Ammon's horn (tissue), 1 donor: ENCODE results near the gene RBM48.
A peak's percentile ranks its signal among the peaks of the same experiment; 100 is the strongest.
"Not testable (repeated sequence)": the region's sequence is repeated elsewhere in the genome, so short reads cannot be mapped to it uniquely, and the experiment has no call there.

Experiments
- DNase-seq: peaks from one replicate; pipeline ENCODE4 v3.0.0-alpha.2; 2016; ENCODE audit warnings: low spot score

The RBM48 gene

DNA sequence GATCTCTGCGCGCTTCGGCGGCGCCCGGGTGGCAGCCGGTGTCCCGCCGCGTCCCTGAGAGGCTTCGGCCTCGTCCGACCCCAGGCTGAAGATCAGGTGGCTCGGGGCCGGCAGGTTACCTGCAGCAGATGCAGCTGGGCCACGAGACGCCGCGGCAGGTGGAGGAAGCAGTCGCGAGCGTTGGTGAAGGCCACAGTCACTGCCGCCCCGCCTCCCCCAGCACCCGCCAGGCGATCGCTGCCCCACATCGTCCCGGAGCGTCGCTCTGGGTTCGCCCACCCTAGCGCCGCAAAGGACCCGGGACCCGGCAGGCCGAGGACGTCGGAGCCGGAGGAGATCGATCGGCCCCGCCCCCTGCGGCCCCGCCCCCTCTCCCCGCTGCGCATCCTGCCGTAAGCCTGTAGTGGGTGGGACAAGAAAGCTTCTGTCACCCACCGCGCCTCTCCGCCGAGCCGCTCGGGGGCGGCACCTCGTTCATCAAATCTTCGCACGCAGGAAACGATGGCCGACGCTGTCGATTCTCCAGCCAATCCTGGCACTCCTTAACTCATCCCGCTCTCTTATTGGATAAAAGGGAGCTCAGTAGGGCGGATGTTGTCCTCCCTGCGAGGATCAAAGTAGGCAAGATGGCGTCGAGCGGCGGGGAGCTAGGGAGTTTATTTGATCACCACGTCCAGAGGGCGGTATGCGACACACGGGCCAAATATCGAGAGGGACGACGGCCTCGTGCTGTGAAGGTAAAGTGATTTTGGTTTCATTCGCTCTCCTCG is at the start of gene RBM48, which contains the start of gene PEX1:
Gene RBM48, plus strand, starts transcription at position 608 of the 770 bp plus-strand sequence. Its CDS starts 19 bp downstream, at position 627.
Gene PEX1, minus strand, starts transcription at position 333 of the 770 bp plus-strand sequence. Its CDS starts 85 bp downstream, at position 248.
- DNase-seq: peak; percentile 99

DNA sequence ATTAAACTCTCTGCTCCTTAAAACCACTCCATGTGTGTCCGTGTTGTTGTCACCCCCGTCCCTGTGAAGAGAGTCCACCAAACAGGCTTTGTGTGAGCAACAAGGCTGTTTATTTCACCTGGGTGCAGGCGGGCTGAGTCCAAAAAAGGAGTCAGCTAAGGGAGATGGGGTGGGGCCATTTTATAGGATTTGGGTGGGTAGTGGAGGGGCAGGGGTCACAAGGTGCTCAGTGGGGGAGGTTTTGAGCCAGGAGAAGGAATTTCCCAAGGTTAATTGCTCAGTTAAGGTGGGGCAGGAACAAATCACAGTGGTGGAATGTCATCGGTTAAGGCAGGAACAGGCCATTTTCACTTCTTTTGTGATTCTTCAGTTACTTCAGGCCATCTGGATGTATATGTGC is 49.4 kb upstream of the RBM48 start:
- DNase-seq: not testable (repeated sequence)

DNA sequence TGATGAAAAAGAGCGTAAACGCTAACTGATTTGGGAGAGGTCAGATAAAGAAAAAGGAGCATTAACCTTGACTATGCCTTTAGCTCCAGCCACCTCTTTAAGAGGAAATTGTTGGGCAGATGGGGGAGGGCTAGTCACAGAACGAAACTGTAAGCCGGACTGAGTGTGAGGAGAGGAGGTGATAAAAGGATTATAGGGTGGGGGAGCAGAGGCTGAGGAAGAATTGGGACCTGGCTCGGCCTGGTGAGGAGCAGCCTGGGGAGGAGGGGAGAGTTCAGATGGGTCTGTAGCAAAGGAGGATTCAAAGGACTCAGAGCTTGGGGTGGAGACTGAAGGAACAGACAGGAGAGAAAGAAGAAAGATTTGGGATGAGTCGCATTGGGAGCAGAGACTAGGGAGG is 45.0 kb upstream of the RBM48 start:
- DNase-seq: not testable (repeated sequence)

DNA sequence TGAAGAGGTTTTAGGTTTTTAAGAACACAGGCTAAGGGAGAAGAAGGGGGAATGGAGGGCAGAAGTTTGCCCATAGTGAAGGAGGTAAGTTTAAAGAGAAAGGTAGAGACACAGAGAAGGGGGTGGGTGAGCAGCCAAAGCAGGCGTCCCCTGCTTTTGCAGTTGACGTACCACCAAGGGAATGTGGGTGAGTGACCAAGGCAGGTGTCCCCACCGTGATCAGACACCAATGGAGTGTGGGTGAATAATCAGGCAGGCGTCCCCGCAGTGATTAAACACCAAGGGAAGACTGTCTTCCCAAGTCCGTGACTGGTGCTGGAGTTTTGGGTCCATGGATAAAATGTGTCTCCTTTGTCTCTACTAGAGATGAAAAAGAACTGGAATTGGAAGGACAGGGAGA is 44.4 kb upstream of the RBM48 start:
- not testable (repeated sequence) for DNase-seq

- DNase-seq: no peak
Measured at GRCh38 chr7:92485267-92485892, 43.2 kb upstream of the RBM48 start.

GRCh38 chr7:92485974-92486373 is 42.6 kb upstream of the RBM48 start:
- DNase-seq: no peak

- no peak for DNase-seq
Measured at GRCh38 chr7:92487804-92488203, 40.8 kb upstream of the RBM48 start.

GRCh38 chr7:92489634-92490033 is 39.0 kb upstream of the RBM48 start:
- no peak for DNase-seq

DNA sequence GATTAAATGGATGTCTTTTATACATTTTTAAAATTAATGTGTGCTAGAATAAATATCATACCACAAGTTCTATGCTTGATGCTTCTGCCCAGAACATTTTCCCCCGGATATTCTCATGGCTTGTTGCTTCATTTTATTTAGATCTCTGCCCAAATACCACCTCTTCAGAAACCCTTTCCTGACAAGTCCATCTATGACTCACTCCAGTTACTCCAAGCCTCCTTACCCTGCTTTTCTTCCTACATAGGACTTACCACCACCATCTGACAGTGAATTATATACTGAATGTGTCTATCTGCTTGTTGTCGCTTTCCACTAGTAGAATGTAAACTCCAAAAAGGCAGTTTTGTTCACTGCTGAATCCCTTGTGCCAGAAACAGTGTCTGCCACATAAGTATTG is 31.7 kb upstream of the RBM48 start:
- no peak for DNase-seq

DNA sequence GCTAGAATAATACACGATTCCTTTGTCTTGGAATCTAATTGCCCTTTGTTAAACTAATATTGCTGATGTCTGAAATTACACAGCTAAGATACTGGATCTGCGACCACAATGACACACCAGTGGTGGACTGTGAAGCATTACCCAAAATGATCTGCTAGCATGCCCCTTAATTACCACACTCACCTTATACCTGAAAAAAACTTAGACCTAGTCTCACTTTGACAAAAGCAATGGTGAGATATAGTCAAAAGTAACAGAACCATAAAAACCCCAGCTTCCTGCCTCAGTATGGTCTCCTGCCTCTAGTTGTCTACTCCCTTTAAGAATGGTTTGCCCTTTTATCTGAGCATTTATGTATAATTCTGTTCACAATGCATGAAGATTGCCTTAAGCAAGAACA is 30.0 kb upstream of the RBM48 start:
- DNase-seq: no peak

DNA sequence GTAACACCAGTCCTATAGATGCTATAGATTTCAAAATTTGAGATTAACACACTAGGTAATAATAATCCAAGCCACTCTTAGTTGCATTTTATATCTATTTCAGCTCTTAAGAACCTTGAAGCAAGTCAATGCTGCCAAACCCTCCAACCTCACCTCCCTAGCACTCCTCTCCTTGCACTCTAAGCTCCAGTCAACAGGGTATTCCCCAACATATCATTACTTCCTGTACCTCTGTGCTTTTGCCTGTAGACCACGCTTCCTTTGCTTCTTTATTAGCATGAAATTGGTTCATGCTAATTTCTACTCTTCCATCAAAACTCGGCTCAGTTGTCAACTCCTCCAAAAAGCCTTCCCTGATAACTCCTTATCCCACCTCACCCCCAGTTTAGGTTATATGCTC is 24.8 kb upstream of the RBM48 start:
- DNase-seq: no peak

GRCh38 chr7:92504563-92504962 is 24.0 kb upstream of the RBM48 start:
- DNase-seq: no peak

DNA sequence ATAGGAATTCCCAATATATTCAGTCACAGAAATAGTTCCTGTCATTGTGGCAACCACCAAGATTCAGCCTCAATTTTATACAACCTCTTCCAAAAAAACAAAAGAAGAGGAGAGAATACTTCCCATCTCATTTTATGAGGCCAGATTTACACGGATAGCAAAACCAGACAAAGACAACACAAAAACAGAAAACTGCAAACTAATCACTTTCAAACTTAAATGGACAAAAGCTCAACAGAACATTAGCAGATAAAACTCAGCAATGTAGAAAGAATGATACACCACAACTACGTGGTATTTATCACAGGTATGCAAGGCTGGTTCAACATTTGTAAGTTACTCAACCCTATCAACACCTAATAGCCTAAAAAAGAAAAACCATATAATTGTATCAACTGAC is 22.2 kb upstream of the RBM48 start:
- no peak for DNase-seq

- no peak for DNase-seq
Measured at GRCh38 chr7:92508946-92509345, 19.6 kb upstream of the RBM48 start.

DNA sequence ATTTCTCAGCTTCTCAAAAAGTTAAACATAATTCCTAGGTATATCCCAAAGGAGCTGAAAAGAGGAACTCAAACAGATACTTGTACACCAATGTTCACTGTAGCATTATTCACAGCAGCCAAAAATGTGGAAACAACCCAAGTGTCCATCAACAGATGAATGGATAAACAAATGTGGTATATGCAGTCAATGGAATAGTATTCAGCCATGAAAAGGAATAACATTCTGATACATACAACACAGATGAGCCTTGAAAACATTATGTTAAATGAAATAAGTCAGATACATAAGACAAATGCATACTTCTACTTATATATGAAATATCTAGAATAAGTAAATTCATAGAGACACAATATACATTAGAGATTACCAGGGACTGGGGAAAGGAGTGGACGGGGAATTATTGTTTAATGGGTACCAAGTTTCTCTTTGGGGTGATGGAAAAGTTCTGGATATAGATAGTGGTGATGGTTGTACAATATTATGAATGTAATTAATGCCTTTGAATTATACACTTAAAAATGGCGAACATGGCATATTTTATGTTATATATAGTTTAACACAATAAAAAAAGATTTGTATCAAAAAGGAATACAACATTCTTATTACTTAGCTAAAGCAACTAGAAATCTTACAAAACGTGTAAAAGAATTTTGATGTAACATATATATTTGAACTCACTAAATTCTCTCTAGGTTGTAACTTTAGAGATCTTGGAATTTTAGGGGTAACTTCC is 15.3 kb upstream of the RBM48 start:
- DNase-seq: no peak

DNA sequence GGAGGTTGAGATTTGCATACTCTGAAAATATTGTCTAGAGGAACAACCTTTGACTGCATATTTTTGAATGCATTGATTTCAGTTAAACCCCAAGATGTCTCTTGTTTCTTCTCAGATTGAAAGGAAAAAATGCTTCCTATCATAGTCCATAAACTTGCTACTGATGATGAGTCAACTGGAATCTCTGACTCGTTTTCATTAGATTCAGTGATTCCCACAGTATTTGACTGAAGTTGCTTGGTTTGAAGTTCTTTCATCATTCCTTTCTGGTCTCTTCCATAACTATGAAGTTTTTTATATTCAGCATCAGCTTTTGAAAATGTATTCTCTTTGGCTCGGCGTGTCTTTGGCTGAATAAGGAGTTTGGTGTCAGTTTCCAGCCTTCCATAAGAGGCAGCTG is 11.0 kb upstream of the RBM48 start:
- no peak for DNase-seq

DNA sequence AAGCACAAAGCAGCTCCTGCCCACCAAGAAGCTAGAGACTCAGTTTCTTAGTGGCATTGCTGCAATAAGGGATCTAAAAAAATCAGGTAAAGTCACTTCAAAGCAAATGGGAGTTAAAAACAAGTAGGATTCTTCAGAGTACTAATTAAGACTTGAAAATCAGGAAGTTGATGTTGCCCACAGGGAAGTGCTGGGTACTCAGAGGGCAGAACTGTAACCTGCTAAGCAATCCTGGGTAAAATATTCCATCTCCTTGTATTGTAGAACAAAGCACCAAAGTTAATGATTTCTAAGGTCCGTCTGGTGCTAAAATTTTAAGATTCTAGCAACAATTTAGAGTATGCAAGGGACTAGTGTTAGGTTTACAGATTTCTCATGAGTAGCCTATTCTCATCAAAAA is 8.6 kb upstream of the RBM48 start:
- no peak for DNase-seq

DNA sequence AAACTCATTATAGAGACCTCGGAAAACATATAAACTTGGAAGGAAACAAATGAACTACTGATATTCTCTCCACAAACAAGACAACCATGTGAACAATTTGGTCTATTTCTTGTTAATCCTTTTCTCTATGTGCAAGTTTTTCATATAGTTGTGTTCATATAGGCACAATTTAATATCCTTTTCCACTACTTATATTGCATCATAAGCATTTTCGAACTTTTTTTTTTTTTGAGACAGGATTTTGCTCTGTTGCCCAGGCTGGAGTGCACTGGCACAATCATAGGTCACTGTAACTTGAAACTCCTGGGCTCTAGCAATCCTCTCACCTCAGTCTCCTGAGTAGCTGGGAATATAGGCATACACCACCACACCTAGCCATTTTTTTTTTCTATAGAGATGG is 5.5 kb upstream of the RBM48 start:
- DNase-seq: no peak

DNA sequence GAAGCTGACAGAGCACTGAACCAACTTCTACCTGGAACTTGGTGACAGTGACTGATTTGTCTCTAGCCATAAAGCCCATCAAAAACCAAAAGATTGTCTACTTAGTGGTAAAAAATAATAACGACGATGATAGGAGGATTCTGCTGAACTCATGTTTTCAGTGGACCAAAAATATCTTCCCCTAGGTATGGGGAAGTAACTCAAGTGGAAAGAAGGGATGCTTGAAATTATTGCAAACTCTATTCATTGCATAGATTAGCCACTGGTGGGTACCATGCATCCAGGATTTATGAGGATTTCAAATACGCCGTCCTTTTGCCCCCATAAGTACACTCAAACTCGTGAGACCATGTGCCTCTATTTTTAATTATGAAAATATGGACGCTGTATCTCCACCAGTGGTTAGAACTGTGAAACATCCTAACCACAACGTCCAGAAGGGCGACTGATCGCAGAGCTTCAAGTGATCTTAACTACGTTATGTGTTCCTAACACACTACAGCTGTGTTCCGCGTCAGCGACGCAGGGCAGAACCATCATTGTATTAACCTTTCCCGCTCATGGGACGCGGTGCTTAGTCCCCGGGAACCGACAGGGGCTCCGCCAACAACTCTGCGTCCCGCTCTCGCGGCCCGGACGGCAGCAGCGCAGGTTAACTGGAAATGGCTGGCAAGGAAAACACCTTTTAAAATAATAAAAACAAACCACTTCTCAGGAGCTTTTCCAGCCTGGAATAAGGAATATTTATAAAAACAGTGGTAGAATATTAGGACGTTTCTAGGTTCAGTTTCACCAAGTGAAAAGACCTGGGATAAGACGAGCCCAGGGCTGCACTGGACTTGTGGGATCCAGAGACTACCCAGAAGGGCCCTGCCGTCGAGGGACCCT is 1.1 kb upstream of the RBM48 start:
- DNase-seq: peak; percentile 29

DNA sequence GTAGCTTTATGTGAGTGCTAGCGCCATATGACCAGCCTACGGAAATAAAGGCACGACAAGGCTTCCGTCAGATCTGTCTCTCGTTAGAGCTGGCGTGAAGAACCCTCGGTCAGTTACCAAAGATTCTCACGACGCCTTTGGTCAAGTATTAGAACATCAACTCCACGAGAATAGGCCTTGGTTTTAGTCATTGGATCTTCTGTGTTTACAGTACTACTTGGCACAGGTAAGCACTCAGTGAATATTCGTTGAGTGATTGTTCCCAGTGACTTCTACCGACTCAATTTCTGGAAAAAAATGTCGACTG is 316 bp downstream of the RBM48 start:
- DNase-seq: no peak

DNA sequence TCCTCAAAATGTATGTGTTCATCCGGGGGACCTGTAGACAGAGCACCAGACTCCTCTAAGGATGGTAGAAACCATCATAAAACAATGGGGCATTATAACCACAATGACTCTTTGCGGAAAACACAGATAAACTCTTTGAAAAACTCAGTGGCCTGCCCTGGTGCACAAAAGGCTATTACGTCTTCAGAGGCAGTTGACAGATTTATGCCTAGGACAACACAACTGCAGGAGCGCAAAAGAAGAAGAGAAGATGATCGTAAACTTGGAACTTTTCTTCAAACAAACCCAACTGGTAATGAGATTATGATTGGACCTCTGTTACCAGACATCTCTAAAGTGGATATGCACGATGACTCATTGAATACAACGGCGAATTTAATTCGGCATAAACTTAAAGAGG is 6.0 kb downstream of the RBM48 start:
- DNase-seq: no peak

DNA sequence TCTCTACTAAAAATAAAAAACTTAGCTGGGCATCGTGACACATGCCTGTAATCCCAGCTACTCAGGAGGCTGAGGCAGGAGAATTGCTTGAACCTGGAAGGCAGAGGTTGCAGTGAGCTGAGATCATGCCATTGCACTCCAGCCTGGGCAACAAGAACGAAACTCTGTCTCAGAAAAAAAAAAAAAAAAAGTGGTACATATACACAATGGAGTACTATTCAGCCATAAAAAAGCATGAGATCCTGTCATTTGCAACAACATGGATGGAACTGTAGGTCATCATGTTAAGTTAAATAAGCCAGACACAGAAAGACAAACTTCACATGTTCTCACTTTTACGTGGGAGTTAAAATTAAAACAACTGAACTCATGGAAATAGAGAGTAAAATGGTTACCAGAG is 14.9 kb downstream of the RBM48 start:
- not testable (repeated sequence) for DNase-seq
